GM18511 (cell line): ENCODE data around the gene LGALS9C.
"Not testable (repeated sequence)": the region's sequence is repeated elsewhere in the genome, so short reads cannot be mapped to it uniquely, and the experiment has no call there.

ENCODE experiments used
- ATAC-seq: cut with Tn5 transposase; IDR thresholded peaks from one replicate; pipeline ENCODE4 v1.9.1; 2021; ENCODE audit warnings: mild to moderate bottlenecking, moderate library complexity; ENCODE audit not compliant: unreplicated experiment

The LGALS9C gene

GRCh38 chr17:18528435-18528834, 51.8 kb downstream of the LGALS9C start:
- not testable (repeated sequence) for ATAC-seq

DNA sequence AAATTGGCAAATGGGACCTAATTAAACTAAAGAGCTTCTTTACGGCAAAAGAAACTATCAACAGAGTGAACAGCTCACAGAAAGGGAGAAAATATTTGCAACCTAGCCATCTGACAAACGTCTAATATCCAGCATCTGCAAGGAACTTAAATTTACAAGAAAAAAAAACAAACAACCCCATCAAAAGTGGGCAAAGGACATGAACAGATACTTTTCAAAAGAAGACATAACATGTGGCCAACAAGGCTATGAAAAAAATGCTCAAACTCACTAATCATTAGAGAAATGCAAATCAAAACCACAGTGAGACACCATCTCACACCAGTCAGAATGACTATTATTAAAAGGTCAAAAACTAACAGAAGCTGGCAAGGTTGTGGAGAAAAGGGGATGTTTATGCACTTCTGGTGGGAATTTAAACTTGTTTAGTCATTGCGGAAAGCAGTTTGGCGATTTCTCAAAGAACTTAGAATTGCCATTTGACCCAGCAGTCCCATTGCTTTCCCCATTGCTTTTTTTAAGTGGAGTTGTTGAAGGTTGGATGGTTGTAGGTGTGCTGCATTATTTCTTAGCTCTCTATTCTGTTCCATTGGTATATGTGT, 52.4 kb downstream of the LGALS9C start:
- not testable (repeated sequence) for ATAC-seq

DNA sequence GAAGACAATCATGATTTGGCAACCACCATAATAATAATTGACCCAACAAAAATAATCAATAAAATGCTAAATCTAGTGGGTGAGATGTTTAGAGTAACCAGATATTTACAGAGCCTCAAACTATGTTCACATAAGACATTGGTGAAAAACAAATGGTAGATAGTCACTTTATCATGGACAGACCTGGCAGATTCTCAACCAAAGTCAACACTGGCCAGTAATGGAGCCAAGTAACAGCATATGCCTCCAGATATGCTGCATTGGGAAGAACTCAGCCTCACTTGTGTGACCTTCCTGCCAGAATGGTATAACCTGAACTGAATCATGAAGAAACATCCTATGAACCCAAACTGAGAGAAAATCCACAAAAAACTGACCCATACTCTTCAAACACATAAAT, 53.8 kb downstream of the LGALS9C start:
- not testable (repeated sequence) for ATAC-seq

GRCh38 chr17:18542234-18542633, 65.6 kb downstream of the LGALS9C start:
- not testable (repeated sequence) for ATAC-seq

GRCh38 chr17:18542907-18543306, 66.3 kb downstream of the LGALS9C start:
- not testable (repeated sequence) for ATAC-seq
